ENCODE measurements around the gene GNLY. TPM values are rescaled to one million over a fixed set of nuclear protein-coding genes. Genes with fewer than 3 reads are reported as not detected.

Gene GNLY
- total RNA-seq, 4 donors from 2014 or later, result 3.6 to 36.1 (median 12.0) TPM

- Histone ChIP-seq H3K27ac (peak overlapping the region in 3 of 4 donors; percentile 92 to 97 (median 95)), H3K36me3 (no peaks in the 10 kb centered on the region), H3K9me3 (no peaks in the 10 kb centered on the region), H3K27me3 (no peaks in the 10 kb centered on the region), H3K4me3 (no peak overlapping the region), H3K4me1 (peaks cover 33 to 55% of the 10 kb centered on the region in 2 donors)
- ATAC-seq, result no peak
- TF ChIP-seq CTCF (IDR thresholded peaks at IDR 0.05 in 4 of 5, conservative IDR thresholded peaks at IDR 0.05 in 1 of 5) (no peak), POLR2A (IDR thresholded peaks at IDR 0.05) (no peak)
- intact Hi-C loops (cut with DNase I; ENCODE audit: low total_unique reads) (no loop called here), in situ Hi-C loops (cut with MboI; ENCODE audit: low sequenced_read_pairs in 4 of 4) (no loop called here)
- no peak for DNase-seq
Observed at GRCh38 chr2:85714841-85715240, 20.7 kb downstream of the GNLY start.

- intact Hi-C loops (cut with DNase I; ENCODE audit: low total_unique reads) (no loop called here), in situ Hi-C loops (cut with MboI; ENCODE audit: low sequenced_read_pairs in 4 of 4) (no loop called here)
Observed at GRCh38 chr2:85716346-85716914, 22.3 kb downstream of the GNLY start.

GRCh38 chr2:85717308-85718008, 23.3 kb downstream of the GNLY start:
- peak overlapping the region in 2 of 4 donors; percentile 19 to 24 for H3K27ac ChIP-seq
- intact Hi-C loops (cut with DNase I; ENCODE audit: low total_unique reads) (no loop called here), in situ Hi-C loops (cut with MboI; ENCODE audit: low sequenced_read_pairs in 4 of 4) (no loop called here)
- ATAC-seq, result no peak
- DNase-seq, result no peak
- no peaks in the 10 kb centered on the region for H3K27me3 ChIP-seq
- no peaks in the 10 kb centered on the region for H3K36me3 ChIP-seq
- no peak overlapping the region for H3K4me3 ChIP-seq
- H3K9me3 ChIP-seq, result no peaks in the 10 kb centered on the region
- H3K4me1 ChIP-seq, result peaks cover 29 to 47% of the 10 kb centered on the region in 2 donors
- TF ChIP-seq CTCF (IDR thresholded peaks at IDR 0.05 in 4 of 5, conservative IDR thresholded peaks at IDR 0.05 in 1 of 5), result no peak
- TF ChIP-seq POLR2A (IDR thresholded peaks at IDR 0.05), result no peak

More at GRCh38 chr2:85716346-85716914, 22.3 kb downstream of the GNLY start:
- ATAC-seq (no peak), DNase-seq (no peak)
- H3K27ac ChIP-seq, result no peak overlapping the region
- H3K36me3 ChIP-seq, result no peaks in the 10 kb centered on the region
- H3K4me1 ChIP-seq, result peaks cover 29 to 45% of the 10 kb centered on the region in 2 donors
- H3K4me3 ChIP-seq, result no peak overlapping the region
- H3K9me3 ChIP-seq, result no peaks in the 10 kb centered on the region
- TF ChIP-seq POLR2A (IDR thresholded peaks at IDR 0.05) (no peak), CTCF (IDR thresholded peaks at IDR 0.05 in 4 of 5, conservative IDR thresholded peaks at IDR 0.05 in 1 of 5) (no peak)
- H3K27me3 ChIP-seq, result no peaks in the 10 kb centered on the region

GRCh38 chr2:85718009-85718391, 23.8 kb downstream of the GNLY start:
- in situ Hi-C loops (cut with MboI; ENCODE audit: low sequenced_read_pairs in 4 of 4) (no loop called here), intact Hi-C loops (cut with DNase I; ENCODE audit: low total_unique reads) (no loop called here)
- Histone ChIP-seq H3K36me3 (no peaks in the 10 kb centered on the region), H3K27ac (peak overlapping the region in 2 of 4 donors; percentile 19 to 24), H3K4me1 (peaks cover 25 to 45% of the 10 kb centered on the region in 2 donors), H3K4me3 (no peak overlapping the region), H3K27me3 (no peaks in the 10 kb centered on the region), H3K9me3 (no peaks in the 10 kb centered on the region)
- no peak for TF ChIP-seq CTCF (IDR thresholded peaks at IDR 0.05 in 4 of 5, conservative IDR thresholded peaks at IDR 0.05 in 1 of 5)
- no peak for TF ChIP-seq POLR2A (IDR thresholded peaks at IDR 0.05)
- no peak for ATAC-seq
- no peak for DNase-seq

Data from gastrocnemius medialis (tissue), 4 donors.